Transverse colon (tissue), 3 donors: ENCODE results near the gene ZNF695.

ENCODE experiments used
- CTCF ChIP-seq, 5 experiments: fragments of 200-600 bp in 3 of 5; fragments of 450-650 bp in 2 of 5; sonication (generic) in 3 of 5; IDR thresholded peaks; 1 replicate in 2 of 5; 2 replicates in 3 of 5; pipeline ENCODE4 v1.5.1; 2016 to 2017; ENCODE audit warnings: antibody characterized with exemption in 5 of 5, inconsistent platforms in 3 of 5, mild to moderate bottlenecking in 2 of 5, moderate library complexity in 1 of 5
- EP300 ChIP-seq: sonication (generic); formaldehyde crosslinking; IDR thresholded peaks from one replicate; pipeline ENCODE4 v1.6.1; 2017; ENCODE audit warnings: antibody characterized with exemption, low read depth

- TF ChIP-seq EP300 (no peak), CTCF (IDR thresholded peaks at IDR 0.05) (no peak)
Measured at GRCh38 chr1:247013391-247013790, 5.5 kb upstream of the ZNF695 start.
